Upper lobe of right lung (tissue), 1 donor: ENCODE results near the gene GMDS. TPM values are rescaled to one million over a fixed set of nuclear protein-coding genes. Genes with fewer than 3 reads are reported as not detected.

ENCODE experiments used
- ATAC-seq: fragments of 200-7000 bp; cut with Tn5 transposase; one replicate; pipeline ENCODE4 v1.9.1; 2020; ENCODE audit warnings: mild to moderate bottlenecking, moderate library complexity
- DNase-seq: peaks from one replicate; pipeline ENCODE4 v3.0.0-alpha.2; 2020
- H3K27ac ChIP-seq: fragments of 200-600 bp; one replicate; pipeline ENCODE4 v1.8.0; 2022
- H3K27me3 ChIP-seq: fragments of 200-600 bp; one replicate; pipeline ENCODE4 v1.8.0; 2022; ENCODE audit warnings: mild to moderate bottlenecking
- H3K36me3 ChIP-seq: fragments of 200-600 bp; one replicate; pipeline ENCODE4 v1.8.0; 2022
- H3K4me1 ChIP-seq: fragments of 200-600 bp; one replicate; pipeline ENCODE4 v1.8.0; 2022
- H3K4me3 ChIP-seq: fragments of 200-600 bp; one replicate; pipeline ENCODE4 v1.8.0; 2022; ENCODE audit warnings: mild to moderate bottlenecking
- H3K9me3 ChIP-seq: fragments of 200-600 bp; one replicate; pipeline ENCODE4 v1.8.0; 2022
- CTCF ChIP-seq: fragments of 200-600 bp; IDR thresholded peaks from one replicate; pipeline ENCODE4 v1.8.0; 2022; ENCODE audit warnings: antibody characterized with exemption
- intact Hi-C: fragments of 100-400 bp; cut with DNase I; formaldehyde crosslinking; loops from one replicate; pipeline ENCODE4 v1.11.0; 2022
- total RNA-seq: library from RNA; stranded (reverse); fragmentation: NEBNext Ultra II Directional; extraction: Animal tissue kit (Norgen Biotek cat#: 25700); gene quantifications from one replicate; pipeline ENCODE4 v1.2.1, GENCODE V29; 2021
- donor health status: DM: no; HTN: yes; CAD: no; lungs with severe emphysema.

Gene GMDS
- total RNA-seq, 1 donor from 2014 or later, result 12.2 TPM

GRCh38 chr6:1608222-1609040, 637.0 kb downstream of the GMDS start:
- Histone ChIP-seq H3K27ac (no peak overlapping the region), H3K4me3 (no peak overlapping the region), H3K27me3 (peaks cover 79% of the 10 kb centered on the region), H3K4me1 (peaks cover 16% of the 10 kb centered on the region), H3K36me3 (no peaks in the 10 kb centered on the region), H3K9me3 (no peaks in the 10 kb centered on the region)
- intact Hi-C loops, result loop anchor here (10.0 kb wide), 2 partner anchors 586 to 746 kb away; no protein-coding TSS in a partner anchor
- DNase-seq, result no peak
- no peak for ATAC-seq
- TF ChIP-seq CTCF, result no peak

GRCh38 chr6:1607516-1608221, 637.7 kb downstream of the GMDS start:
- Histone ChIP-seq H3K4me3 (no peak overlapping the region), H3K27ac (no peak overlapping the region)
- intact Hi-C loops, result loop anchor here (10.0 kb wide), 2 partner anchors 587 to 747 kb away; no protein-coding TSS in a partner anchor

GRCh38 chr6:1606780-1607515, 638.5 kb downstream of the GMDS start:
- Histone ChIP-seq H3K4me1 (peaks cover 16% of the 10 kb centered on the region), H3K36me3 (no peaks in the 10 kb centered on the region), H3K9me3 (no peaks in the 10 kb centered on the region), H3K27me3 (peaks cover 79% of the 10 kb centered on the region), H3K4me3 (no peak overlapping the region), H3K27ac (no peak overlapping the region)
- TF ChIP-seq CTCF, result no peak
- DNase-seq, result no peak
- no peak for ATAC-seq
- intact Hi-C loops, result loop anchor here (10.0 kb wide), 2 partner anchors 588 to 748 kb away; no protein-coding TSS in a partner anchor

More at GRCh38 chr6:1607516-1608221, 637.7 kb downstream of the GMDS start:
- Histone ChIP-seq H3K36me3 (no peaks in the 10 kb centered on the region), H3K27me3 (peaks cover 79% of the 10 kb centered on the region), H3K4me1 (peaks cover 16% of the 10 kb centered on the region), H3K9me3 (no peaks in the 10 kb centered on the region)
- ATAC-seq, result no peak
- no peak for DNase-seq
- TF ChIP-seq CTCF, result no peak

- Histone ChIP-seq H3K9me3 (no peaks in the 10 kb centered on the region), H3K27me3 (peaks cover 82% of the 10 kb centered on the region), H3K4me3 (no peak overlapping the region), H3K27ac (no peak overlapping the region), H3K4me1 (peaks cover 16% of the 10 kb centered on the region), H3K36me3 (no peaks in the 10 kb centered on the region)
- intact Hi-C loops, result loop anchor here (10.0 kb wide), 2 partner anchors 589 to 749 kb away; no protein-coding TSS in a partner anchor
- no peak for DNase-seq
- TF ChIP-seq CTCF, result no peak
- no peak for ATAC-seq
Observed at GRCh38 chr6:1605893-1606779, 639.3 kb downstream of the GMDS start.
